B cell (primary cell): ENCODE results near the gene PTPRT.

ENCODE experiments used
- CTCF ChIP-seq: fragments of 200-600 bp; IDR thresholded peaks from one replicate; pipeline ENCODE4 v1.8.0; 2022; ENCODE audit warnings: antibody characterized with exemption, mild to moderate bottlenecking
- EZH2 ChIP-seq: IDR thresholded peaks from 2 replicates; pipeline ENCODE4 v1.6.1; 2012; ENCODE audit warnings: borderline replicate concordance, low read depth, mild to moderate bottlenecking, moderate library complexity, low read length; ENCODE audit not compliant: insufficient read depth, poor library complexity, severe bottlenecking

- TF ChIP-seq CTCF (no peak), EZH2 (no peak)
Observed at GRCh38 chr20:42510686-42511085, 679.0 kb downstream of the PTPRT start.
